ENCODE results near the gene WNK2.

Gene WNK2

DNA sequence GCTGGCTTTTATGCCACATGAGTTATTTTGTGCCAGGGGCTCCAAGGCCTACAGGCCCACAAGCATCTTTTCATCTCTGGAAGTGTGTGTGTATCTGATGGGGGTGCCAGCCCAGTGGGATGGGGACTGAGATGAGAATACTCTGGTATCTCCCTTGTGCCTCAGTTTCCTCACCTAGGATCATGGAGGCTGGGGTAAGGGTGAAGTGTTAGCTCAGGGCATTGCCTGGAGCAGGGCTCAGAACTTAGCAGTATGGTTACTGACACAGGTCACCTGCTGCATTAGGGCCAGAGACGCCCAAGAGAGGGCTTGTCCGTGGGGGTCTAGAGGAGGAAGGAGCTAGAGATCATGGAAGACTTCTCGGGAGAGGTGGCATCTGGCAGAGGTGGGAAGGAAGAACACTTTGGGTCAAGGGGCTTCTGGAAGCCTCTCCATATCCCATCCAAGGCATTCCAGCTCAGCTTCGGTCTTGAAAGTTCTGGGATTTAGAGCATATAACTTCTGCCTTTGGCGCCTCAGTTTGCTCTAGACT is 742 bp upstream of the WNK2 start:
- TF ChIP-seq GABPA (IDR thresholded peaks at IDR 0.05; ENCODE audit: low read depth) (no peak), POLR2AphosphoS5 (IDR thresholded peaks at IDR 0.05; ENCODE audit: low read depth) (no peak), SPI1 (IDR thresholded peaks at IDR 0.05; ENCODE audit: borderline replicate concordance, low read depth) (no peak)
- TF ChIP-seq, protein P1, sequence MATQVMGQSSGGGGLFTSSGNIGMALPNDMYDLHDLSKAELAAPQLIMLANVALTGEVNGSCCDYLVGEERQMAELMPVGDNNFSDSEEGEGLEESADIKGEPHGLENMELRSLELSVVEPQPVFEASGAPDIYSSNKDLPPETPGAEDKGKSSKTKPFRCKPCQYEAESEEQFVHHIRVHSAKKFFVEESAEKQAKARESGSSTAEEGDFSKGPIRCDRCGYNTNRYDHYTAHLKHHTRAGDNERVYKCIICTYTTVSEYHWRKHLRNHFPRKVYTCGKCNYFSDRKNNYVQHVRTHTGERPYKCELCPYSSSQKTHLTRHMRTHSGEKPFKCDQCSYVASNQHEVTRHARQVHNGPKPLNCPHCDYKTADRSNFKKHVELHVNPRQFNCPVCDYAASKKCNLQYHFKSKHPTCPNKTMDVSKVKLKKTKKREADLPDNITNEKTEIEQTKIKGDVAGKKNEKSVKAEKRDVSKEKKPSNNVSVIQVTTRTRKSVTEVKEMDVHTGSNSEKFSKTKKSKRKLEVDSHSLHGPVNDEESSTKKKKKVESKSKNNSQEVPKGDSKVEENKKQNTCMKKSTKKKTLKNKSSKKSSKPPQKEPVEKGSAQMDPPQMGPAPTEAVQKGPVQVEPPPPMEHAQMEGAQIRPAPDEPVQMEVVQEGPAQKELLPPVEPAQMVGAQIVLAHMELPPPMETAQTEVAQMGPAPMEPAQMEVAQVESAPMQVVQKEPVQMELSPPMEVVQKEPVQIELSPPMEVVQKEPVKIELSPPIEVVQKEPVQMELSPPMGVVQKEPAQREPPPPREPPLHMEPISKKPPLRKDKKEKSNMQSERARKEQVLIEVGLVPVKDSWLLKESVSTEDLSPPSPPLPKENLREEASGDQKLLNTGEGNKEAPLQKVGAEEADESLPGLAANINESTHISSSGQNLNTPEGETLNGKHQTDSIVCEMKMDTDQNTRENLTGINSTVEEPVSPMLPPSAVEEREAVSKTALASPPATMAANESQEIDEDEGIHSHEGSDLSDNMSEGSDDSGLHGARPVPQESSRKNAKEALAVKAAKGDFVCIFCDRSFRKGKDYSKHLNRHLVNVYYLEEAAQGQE (IDR thresholded peaks at IDR 0.05; ENCODE audit: insufficient replicate concordance, low read depth), result no peak
- TF ChIP-seq, protein P2, sequence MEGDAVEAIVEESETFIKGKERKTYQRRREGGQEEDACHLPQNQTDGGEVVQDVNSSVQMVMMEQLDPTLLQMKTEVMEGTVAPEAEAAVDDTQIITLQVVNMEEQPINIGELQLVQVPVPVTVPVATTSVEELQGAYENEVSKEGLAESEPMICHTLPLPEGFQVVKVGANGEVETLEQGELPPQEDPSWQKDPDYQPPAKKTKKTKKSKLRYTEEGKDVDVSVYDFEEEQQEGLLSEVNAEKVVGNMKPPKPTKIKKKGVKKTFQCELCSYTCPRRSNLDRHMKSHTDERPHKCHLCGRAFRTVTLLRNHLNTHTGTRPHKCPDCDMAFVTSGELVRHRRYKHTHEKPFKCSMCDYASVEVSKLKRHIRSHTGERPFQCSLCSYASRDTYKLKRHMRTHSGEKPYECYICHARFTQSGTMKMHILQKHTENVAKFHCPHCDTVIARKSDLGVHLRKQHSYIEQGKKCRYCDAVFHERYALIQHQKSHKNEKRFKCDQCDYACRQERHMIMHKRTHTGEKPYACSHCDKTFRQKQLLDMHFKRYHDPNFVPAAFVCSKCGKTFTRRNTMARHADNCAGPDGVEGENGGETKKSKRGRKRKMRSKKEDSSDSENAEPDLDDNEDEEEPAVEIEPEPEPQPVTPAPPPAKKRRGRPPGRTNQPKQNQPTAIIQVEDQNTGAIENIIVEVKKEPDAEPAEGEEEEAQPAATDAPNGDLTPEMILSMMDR (IDR thresholded peaks at IDR 0.05; ENCODE audit: insufficient read depth, low read length), result no peak
- H3K27ac ChIP-seq (replicated peaks), result no peak overlapping the region
- DNase-seq (ENCODE audit: low read depth in 1 of 2, low spot score in 1 of 2), result no peak
- H3K4me3 ChIP-seq (replicated peaks; ENCODE audit: insufficient read depth, low read length), result no peak overlapping the region
- H3K27me3 ChIP-seq (ENCODE audit: insufficient read depth, poor library complexity, severe bottlenecking), result peaks cover 57% of the 10 kb centered on the region

GRCh38 chr9:93184432-93185265 is 710 bp downstream of the WNK2 start:
- no peak overlapping the region for H3K27ac ChIP-seq (replicated peaks)
- H3K27me3 ChIP-seq (ENCODE audit: insufficient read depth, poor library complexity, severe bottlenecking), result peaks cover 57% of the 10 kb centered on the region
- TF ChIP-seq, protein P1 (IDR thresholded peaks at IDR 0.05; ENCODE audit: insufficient replicate concordance, low read depth), result no peak
- TF ChIP-seq SPI1 (IDR thresholded peaks at IDR 0.05; ENCODE audit: borderline replicate concordance, low read depth) (no peak), GABPA (IDR thresholded peaks at IDR 0.05; ENCODE audit: low read depth) (no peak), POLR2AphosphoS5 (IDR thresholded peaks at IDR 0.05; ENCODE audit: low read depth) (no peak)
- TF ChIP-seq, protein P2 (IDR thresholded peaks at IDR 0.05; ENCODE audit: insufficient read depth, low read length), result no peak
- no peak for DNase-seq (ENCODE audit: low read depth in 1 of 2, low spot score in 1 of 2)
- H3K4me3 ChIP-seq (replicated peaks; ENCODE audit: insufficient read depth, low read length), result peak overlapping the region; percentile 29; the same call in 1 of the 2 replicates

DNA sequence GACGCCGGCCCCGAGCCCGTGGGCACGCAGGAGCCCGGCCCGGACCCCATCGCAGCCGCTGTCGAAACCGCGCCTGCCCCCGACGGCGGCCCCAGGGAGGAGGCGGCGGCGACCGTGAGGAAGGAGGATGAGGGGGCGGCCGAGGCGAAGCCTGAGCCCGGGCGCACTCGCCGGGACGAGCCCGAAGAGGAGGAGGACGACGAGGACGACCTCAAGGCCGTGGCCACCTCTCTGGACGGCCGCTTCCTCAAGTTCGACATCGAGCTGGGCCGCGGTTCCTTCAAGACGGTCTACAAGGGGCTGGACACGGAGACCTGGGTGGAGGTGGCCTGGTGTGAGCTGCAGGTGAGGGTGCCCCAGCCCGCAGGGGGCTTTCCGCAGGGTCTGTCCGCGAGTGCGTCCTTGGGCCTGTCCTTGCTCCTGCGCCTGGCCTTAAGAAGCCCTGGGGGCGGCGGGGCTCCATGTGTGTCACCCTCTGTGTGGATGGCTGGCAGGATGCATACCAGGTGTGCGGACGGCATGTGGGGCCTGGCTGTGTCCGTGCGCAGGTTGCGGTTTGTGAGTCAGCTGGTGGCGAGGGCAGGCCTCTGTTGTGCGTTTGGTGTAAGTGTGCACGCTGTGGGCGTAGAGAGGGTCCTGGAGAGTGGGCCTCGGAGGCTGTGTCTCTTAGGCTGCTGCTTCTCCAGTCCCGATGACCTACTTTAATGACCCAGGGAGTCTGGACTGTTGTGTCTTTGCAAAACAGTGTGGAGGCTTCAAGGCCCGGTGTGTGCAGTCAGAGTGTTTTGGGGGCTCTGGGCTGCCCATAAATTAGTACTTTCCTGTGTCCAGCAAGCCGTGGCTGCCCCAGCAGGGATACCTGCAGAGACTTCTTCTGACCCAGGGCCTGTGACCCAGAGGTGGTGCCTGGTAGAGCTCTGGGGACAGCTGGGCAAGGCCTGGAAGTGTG is 1.6 kb downstream of the WNK2 start:
- TF ChIP-seq SPI1 (IDR thresholded peaks at IDR 0.05; ENCODE audit: borderline replicate concordance, low read depth) (no peak), GABPA (IDR thresholded peaks at IDR 0.05; ENCODE audit: low read depth) (no peak), POLR2AphosphoS5 (IDR thresholded peaks at IDR 0.05; ENCODE audit: low read depth) (no peak)
- TF ChIP-seq, protein P2 (IDR thresholded peaks at IDR 0.05; ENCODE audit: insufficient read depth, low read length), result no peak
- TF ChIP-seq, protein P1 (IDR thresholded peaks at IDR 0.05; ENCODE audit: insufficient replicate concordance, low read depth), result no peak

More for the DNA sequence above, 1.6 kb downstream of the WNK2 start:
- Histone ChIP-seq H3K4me3 (replicated peaks; ENCODE audit: insufficient read depth, low read length) (no peak overlapping the region), H3K27ac (replicated peaks) (no peak overlapping the region), H3K27me3 (ENCODE audit: insufficient read depth, poor library complexity, severe bottlenecking) (peaks cover 57% of the 10 kb centered on the region)
- DNase-seq (ENCODE audit: low read depth in 1 of 2, low spot score in 1 of 2), result no peak

All from HL-60 (cell line).